ENCODE measurements around the gene MED27.

- no peak for TF ChIP-seq GLI4 (tag by site-specific recombination; IDR thresholded peaks at IDR 0.05)
- TF ChIP-seq, protein P1, sequence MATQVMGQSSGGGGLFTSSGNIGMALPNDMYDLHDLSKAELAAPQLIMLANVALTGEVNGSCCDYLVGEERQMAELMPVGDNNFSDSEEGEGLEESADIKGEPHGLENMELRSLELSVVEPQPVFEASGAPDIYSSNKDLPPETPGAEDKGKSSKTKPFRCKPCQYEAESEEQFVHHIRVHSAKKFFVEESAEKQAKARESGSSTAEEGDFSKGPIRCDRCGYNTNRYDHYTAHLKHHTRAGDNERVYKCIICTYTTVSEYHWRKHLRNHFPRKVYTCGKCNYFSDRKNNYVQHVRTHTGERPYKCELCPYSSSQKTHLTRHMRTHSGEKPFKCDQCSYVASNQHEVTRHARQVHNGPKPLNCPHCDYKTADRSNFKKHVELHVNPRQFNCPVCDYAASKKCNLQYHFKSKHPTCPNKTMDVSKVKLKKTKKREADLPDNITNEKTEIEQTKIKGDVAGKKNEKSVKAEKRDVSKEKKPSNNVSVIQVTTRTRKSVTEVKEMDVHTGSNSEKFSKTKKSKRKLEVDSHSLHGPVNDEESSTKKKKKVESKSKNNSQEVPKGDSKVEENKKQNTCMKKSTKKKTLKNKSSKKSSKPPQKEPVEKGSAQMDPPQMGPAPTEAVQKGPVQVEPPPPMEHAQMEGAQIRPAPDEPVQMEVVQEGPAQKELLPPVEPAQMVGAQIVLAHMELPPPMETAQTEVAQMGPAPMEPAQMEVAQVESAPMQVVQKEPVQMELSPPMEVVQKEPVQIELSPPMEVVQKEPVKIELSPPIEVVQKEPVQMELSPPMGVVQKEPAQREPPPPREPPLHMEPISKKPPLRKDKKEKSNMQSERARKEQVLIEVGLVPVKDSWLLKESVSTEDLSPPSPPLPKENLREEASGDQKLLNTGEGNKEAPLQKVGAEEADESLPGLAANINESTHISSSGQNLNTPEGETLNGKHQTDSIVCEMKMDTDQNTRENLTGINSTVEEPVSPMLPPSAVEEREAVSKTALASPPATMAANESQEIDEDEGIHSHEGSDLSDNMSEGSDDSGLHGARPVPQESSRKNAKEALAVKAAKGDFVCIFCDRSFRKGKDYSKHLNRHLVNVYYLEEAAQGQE (tag by site-specific recombination; IDR thresholded peaks at IDR 0.05) = no peak
- TF ChIP-seq, protein P2, sequence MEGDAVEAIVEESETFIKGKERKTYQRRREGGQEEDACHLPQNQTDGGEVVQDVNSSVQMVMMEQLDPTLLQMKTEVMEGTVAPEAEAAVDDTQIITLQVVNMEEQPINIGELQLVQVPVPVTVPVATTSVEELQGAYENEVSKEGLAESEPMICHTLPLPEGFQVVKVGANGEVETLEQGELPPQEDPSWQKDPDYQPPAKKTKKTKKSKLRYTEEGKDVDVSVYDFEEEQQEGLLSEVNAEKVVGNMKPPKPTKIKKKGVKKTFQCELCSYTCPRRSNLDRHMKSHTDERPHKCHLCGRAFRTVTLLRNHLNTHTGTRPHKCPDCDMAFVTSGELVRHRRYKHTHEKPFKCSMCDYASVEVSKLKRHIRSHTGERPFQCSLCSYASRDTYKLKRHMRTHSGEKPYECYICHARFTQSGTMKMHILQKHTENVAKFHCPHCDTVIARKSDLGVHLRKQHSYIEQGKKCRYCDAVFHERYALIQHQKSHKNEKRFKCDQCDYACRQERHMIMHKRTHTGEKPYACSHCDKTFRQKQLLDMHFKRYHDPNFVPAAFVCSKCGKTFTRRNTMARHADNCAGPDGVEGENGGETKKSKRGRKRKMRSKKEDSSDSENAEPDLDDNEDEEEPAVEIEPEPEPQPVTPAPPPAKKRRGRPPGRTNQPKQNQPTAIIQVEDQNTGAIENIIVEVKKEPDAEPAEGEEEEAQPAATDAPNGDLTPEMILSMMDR (tag by site-specific recombination; IDR thresholded peaks at IDR 0.05) = no peak
- TF ChIP-seq, protein P3, sequence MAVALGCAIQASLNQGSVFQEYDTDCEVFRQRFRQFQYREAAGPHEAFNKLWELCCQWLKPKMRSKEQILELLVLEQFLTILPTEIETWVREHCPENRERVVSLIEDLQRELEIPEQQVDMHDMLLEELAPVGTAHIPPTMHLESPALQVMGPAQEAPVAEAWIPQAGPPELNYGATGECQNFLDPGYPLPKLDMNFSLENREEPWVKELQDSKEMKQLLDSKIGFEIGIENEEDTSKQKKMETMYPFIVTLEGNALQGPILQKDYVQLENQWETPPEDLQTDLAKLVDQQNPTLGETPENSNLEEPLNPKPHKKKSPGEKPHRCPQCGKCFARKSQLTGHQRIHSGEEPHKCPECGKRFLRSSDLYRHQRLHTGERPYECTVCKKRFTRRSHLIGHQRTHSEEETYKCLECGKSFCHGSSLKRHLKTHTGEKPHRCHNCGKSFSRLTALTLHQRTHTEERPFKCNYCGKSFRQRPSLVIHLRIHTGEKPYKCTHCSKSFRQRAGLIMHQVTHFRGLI (tag by site-specific recombination; IDR thresholded peaks at IDR 0.05) = no peak
Observed at GRCh38 chr9:131823701-131824146, 255.9 kb downstream of the MED27 start.

Data from HEK293 (cell line).